HG03064 (cell line): ENCODE results near the gene ITIH5.
"Not testable (repeated sequence)": the region's sequence is repeated elsewhere in the genome, so short reads cannot be mapped to it uniquely, and the experiment has no call there.

ENCODE experiments used
- ATAC-seq: cut with Tn5 transposase; IDR thresholded peaks from one replicate; pipeline ENCODE4 v1.9.1; 2021; ENCODE audit warnings: low read depth; ENCODE audit not compliant: unreplicated experiment

ITIH5 gene

GRCh38 chr10:7666253-7667023, at the start of gene ITIH5:
ITIH5 (minus strand) TSS chr10:7666966; CDS start chr10:7666892, 74 bp downstream.
- no peak for ATAC-seq

- no peak for ATAC-seq
These were observed 48.7 kb upstream of the ITIH5 start for GRCh38 chr10:7715515-7715914.

GRCh38 chr10:7711075-7711474, 44.3 kb upstream of the ITIH5 start:
- not testable (repeated sequence) for ATAC-seq

GRCh38 chr10:7710446-7710845, 43.7 kb upstream of the ITIH5 start:
- ATAC-seq: no peak

- ATAC-seq: no peak
These were observed 42.1 kb upstream of the ITIH5 start for GRCh38 chr10:7708832-7709231.

GRCh38 chr10:7707858-7708622, 41.3 kb upstream of the ITIH5 start:
- no peak for ATAC-seq

- no peak for ATAC-seq
These were observed 40.3 kb upstream of the ITIH5 start for GRCh38 chr10:7707102-7707501.

- no peak for ATAC-seq
These were observed 39.8 kb upstream of the ITIH5 start for GRCh38 chr10:7706534-7707073.

- no peak for ATAC-seq
These were observed 38.6 kb upstream of the ITIH5 start for GRCh38 chr10:7705341-7705740.

- no peak for ATAC-seq
These were observed 37.6 kb upstream of the ITIH5 start for GRCh38 chr10:7704071-7705016.

GRCh38 chr10:7703140-7703539, 36.4 kb upstream of the ITIH5 start, which contains the start of gene ITIH2:
ITIH2 (plus strand) TSS chr10:7703316; CDS start chr10:7703435, 119 bp downstream.
- ATAC-seq: no peak

- ATAC-seq: no peak
These were observed 35.6 kb upstream of the ITIH5 start for GRCh38 chr10:7702288-7702812.

- ATAC-seq: no peak
These were observed 34.5 kb upstream of the ITIH5 start for GRCh38 chr10:7701158-7701742.

GRCh38 chr10:7700577-7701125, 33.9 kb upstream of the ITIH5 start:
- ATAC-seq: no peak

- no peak for ATAC-seq
These were observed 30.7 kb upstream of the ITIH5 start for GRCh38 chr10:7697426-7697825.

GRCh38 chr10:7696545-7696944, 29.8 kb upstream of the ITIH5 start:
- ATAC-seq: no peak

GRCh38 chr10:7693194-7693593, 26.4 kb upstream of the ITIH5 start:
- ATAC-seq: not testable (repeated sequence)

- ATAC-seq: not testable (repeated sequence)
These were observed 25.6 kb upstream of the ITIH5 start for GRCh38 chr10:7692368-7692767.

- ATAC-seq: not testable (repeated sequence)
These were observed 24.3 kb upstream of the ITIH5 start for GRCh38 chr10:7690885-7691597.
